Upper lobe of left lung (tissue), 4 donors: ENCODE results near the gene CTSF.

ENCODE experiments used
- CTCF ChIP-seq, 6 experiments: fragments of 450-650 bp in 4 of 6; fragments of 200-600 bp in 2 of 6; sonication (generic) in 2 of 6; IDR thresholded peaks; one replicate each; pipeline ENCODE4 v1.5.1; 2016 to 2019; ENCODE audit warnings: antibody characterized with exemption in 6 of 6
- POLR2A ChIP-seq, 4 donors: fragments of 450-650 bp; IDR thresholded peaks; one replicate each; pipeline ENCODE4 v1.5.1; 2016 to 2017; ENCODE audit warnings: antibody characterized with exemption in 4 of 4, mild to moderate bottlenecking in 2 of 4
- POLR2AphosphoS5 ChIP-seq, 2 donors: sonication (generic); formaldehyde crosslinking; IDR thresholded peaks; one replicate each; pipeline ENCODE4 v1.5.1; 2017; ENCODE audit warnings: antibody characterized with exemption in 2 of 2

GRCh38 chr11:66542362-66542761, 26.0 kb downstream of the CTSF start:
- TF ChIP-seq CTCF (IDR thresholded peaks at IDR 0.05) (no peak), POLR2A (IDR thresholded peaks at IDR 0.05) (no peak), POLR2AphosphoS5 (IDR thresholded peaks at IDR 0.05) (no peak)
